Tibial nerve (tissue), 4 donors: ENCODE measurements around the gene ENPP1. TPM values are rescaled to one million over a fixed set of nuclear protein-coding genes. Genes with fewer than 3 reads are reported as not detected.
A peak's percentile ranks its signal among the peaks of the same experiment; 100 is the strongest.

Experiments
- DNase-seq, 2 donors: peaks; one replicate each; pipeline ENCODE4 v3.0.0-alpha.2; 2019; ENCODE audit warnings: low spot score in 2 of 2
- H3K27ac ChIP-seq, 4 donors: fragments of 200-600 bp; sonication (generic) in 3 of 4; one replicate each; pipeline ENCODE4 v1.5.1; 2017 to 2019; ENCODE audit warnings: mild to moderate bottlenecking in 1 of 4
- H3K27me3 ChIP-seq, 2 donors: fragments of 200-600 bp; sonication (generic) in 1 of 2; one replicate each; pipeline versions ENCODE4 v1.5.1 to v1.6.0; 2017 to 2019
- H3K36me3 ChIP-seq, 3 donors: fragments of 200-600 bp; sonication (generic); one replicate each; pipeline ENCODE4 v1.5.1; 2018 to 2019
- H3K4me1 ChIP-seq, 4 donors: fragments of 200-600 bp; sonication (generic) in 3 of 4; one replicate each; pipeline ENCODE4 v1.5.1; 2017 to 2019
- H3K4me3 ChIP-seq, 4 donors: fragments of 200-600 bp; sonication (generic) in 3 of 4; one replicate each; pipeline ENCODE4 v1.5.1; 2017 to 2019; ENCODE audit warnings: mild to moderate bottlenecking in 1 of 4, moderate library complexity in 1 of 4
- H3K9me3 ChIP-seq, 4 donors: fragments of 200-600 bp; sonication (generic) in 3 of 4; one replicate each; pipeline ENCODE4 v1.5.1; 2017 to 2019
- EP300 ChIP-seq, 2 donors: sonication (generic); formaldehyde crosslinking; IDR thresholded peaks; one replicate each; pipeline ENCODE4 v1.6.1; 2017; ENCODE audit warnings: antibody characterized with exemption in 2 of 2, mild to moderate bottlenecking in 1 of 2
- POLR2A ChIP-seq, 2 donors: fragments of 450-650 bp; IDR thresholded peaks; one replicate each; pipeline ENCODE4 v1.6.1; 2017; ENCODE audit warnings: antibody characterized with exemption in 2 of 2, mild to moderate bottlenecking in 2 of 2, moderate library complexity in 2 of 2
- WGBS, 2 donors: methylation state at CpG; one replicate each; pipeline ENCODE4 v1.1.5; 2018; 5-methylcytosine and 5-hydroxymethylcytosine counted together
- total RNA-seq, 4 donors: library from RNA; depleted of rRNA; stranded (reverse); fragments of >200 nt; gene quantifications; one replicate each; pipeline ENCODE4 v1.1.0, GENCODE V29; 2016
- TF ChIP-seq, protein P1 (sequence below), 5 experiments: fragments of 200-600 bp in 3 of 5; fragments of 450-650 bp in 2 of 5; sonication (generic) in 3 of 5; IDR thresholded peaks; one replicate each; pipeline ENCODE4 v1.5.1; 2016 to 2019; ENCODE audit warnings: antibody characterized with exemption in 5 of 5, mild to moderate bottlenecking in 3 of 5, moderate library complexity in 2 of 5

The ENPP1 gene
- total RNA-seq, 4 donors from 2014 or later, result 11.8 to 22.8 (median 18.7) TPM

DNA sequence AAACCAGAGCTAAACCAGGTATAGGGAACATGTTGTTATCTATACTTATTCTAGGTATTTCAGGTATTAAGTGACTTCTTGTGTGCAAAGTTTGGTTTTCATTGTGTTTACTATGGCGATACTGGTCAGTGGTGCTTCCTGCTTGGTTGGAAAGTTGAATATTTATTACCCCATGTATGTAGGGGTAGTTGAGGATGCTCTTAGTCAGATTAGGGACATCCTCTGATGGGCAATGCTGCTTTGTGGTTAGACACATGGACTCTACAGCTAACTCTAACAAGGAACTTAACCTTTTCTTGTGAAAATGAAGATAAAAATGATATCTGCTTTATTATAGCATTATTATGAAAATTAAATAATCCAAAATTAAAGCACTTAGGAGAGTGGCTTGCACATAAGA is 44.1 kb upstream of the ENPP1 start:
- no peak for DNase-seq
- Histone ChIP-seq H3K36me3 (no peaks in the 10 kb centered on the region), H3K9me3 (no peaks in the 10 kb centered on the region), H3K4me1 (peaks cover 0 to 43% (median 14%) of the 10 kb centered on the region in 4 donors), H3K4me3 (no peak overlapping the region), H3K27ac (peak overlapping the region in 1 of 4 donors; percentile 19), H3K27me3 (no peaks in the 10 kb centered on the region)
- TF ChIP-seq EP300 (IDR thresholded peaks at IDR 0.05), result no peak
- TF ChIP-seq POLR2A (IDR thresholded peaks at IDR 0.05), result no peak
- TF ChIP-seq, protein P1, sequence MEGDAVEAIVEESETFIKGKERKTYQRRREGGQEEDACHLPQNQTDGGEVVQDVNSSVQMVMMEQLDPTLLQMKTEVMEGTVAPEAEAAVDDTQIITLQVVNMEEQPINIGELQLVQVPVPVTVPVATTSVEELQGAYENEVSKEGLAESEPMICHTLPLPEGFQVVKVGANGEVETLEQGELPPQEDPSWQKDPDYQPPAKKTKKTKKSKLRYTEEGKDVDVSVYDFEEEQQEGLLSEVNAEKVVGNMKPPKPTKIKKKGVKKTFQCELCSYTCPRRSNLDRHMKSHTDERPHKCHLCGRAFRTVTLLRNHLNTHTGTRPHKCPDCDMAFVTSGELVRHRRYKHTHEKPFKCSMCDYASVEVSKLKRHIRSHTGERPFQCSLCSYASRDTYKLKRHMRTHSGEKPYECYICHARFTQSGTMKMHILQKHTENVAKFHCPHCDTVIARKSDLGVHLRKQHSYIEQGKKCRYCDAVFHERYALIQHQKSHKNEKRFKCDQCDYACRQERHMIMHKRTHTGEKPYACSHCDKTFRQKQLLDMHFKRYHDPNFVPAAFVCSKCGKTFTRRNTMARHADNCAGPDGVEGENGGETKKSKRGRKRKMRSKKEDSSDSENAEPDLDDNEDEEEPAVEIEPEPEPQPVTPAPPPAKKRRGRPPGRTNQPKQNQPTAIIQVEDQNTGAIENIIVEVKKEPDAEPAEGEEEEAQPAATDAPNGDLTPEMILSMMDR (IDR thresholded peaks at IDR 0.05), result no peak
- WGBS, 2 donors, result 36 to 91% methylated on average over 1 of the region's 1 CpG

DNA sequence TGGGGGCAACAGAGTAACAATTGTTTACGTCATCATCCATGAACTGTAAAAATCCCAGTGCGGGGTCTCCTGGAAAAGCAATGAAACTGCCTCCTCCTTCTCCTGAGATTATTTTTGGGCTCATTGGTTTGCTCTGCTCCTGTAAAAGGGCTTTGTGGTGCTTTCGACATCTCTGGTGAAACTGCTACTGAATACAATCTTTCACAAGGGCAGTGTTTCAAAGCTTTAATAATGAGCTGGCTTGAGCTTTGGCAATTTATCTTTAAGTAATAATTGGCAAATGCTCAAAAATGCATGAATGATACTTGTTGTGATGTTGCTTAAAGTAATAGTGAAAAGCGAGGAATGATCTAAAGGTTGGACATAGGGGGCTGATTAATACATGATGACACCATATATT is 43.5 kb upstream of the ENPP1 start:
- DNase-seq, result no peak
- no peaks in the 10 kb centered on the region for H3K9me3 ChIP-seq
- H3K27ac ChIP-seq, result peak overlapping the region in 1 of 4 donors; percentile 19
- WGBS, 2 donors, result 42 to 51% methylated on average over 4 of the region's 4 CpGs
- no peaks in the 10 kb centered on the region for H3K36me3 ChIP-seq
- TF ChIP-seq POLR2A (IDR thresholded peaks at IDR 0.05) (no peak), EP300 (IDR thresholded peaks at IDR 0.05) (no peak)
- TF ChIP-seq, protein P1 (IDR thresholded peaks at IDR 0.05), result no peak
- peaks cover 0 to 43% (median 14%) of the 10 kb centered on the region in 4 donors for H3K4me1 ChIP-seq
- no peak overlapping the region for H3K4me3 ChIP-seq
- no peaks in the 10 kb centered on the region for H3K27me3 ChIP-seq

DNA sequence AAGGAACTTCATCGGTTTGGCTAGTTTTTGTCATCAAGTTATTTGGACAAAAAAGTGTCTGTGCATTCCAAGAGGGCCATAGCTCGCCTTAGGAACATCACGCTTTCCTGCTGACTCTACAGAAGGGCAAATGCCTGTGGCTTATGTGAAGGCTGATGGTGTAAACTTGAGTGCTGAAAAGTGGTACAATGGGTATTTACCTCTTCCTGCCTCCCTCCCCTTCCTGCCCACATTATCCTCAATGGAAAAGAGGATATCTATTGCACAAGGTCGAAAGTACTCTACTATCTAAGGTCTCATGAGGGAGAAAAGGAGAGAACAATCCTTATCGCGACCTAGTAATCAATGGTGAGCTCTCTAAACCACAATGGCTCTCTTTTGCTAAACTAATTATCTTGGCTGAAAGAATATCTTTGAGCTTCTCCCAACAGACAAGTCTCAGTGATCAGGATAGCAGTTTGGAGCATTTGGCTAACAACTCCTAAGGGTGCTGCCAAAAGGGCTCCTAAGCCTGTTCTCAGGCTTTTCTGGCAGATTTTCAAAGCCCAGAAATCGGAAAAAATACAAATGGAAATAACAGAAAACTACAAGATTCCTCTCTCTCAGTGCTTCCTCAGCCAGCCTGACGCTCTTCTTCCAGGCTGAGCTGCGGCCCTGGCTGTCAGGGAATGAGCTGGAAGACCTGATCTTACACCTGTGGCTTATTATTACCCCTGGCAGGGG is 42.6 kb upstream of the ENPP1 start:
- peaks cover 0 to 38% (median 8%) of the 10 kb centered on the region in 4 donors for H3K4me1 ChIP-seq
- no peaks in the 10 kb centered on the region for H3K27me3 ChIP-seq
- 41 to 47% methylated on average over 9 of the region's 9 CpGs for WGBS, 2 donors
- no peaks in the 10 kb centered on the region for H3K9me3 ChIP-seq
- H3K27ac ChIP-seq, result peak overlapping the region; percentile 15 to 82 (median 39)
- no peak for DNase-seq
- peak in 1 of 2 donors; percentile 27 for TF ChIP-seq EP300 (IDR thresholded peaks at IDR 0.05)
- TF ChIP-seq, protein P1 (IDR thresholded peaks at IDR 0.05), result no peak
- no peak overlapping the region for H3K4me3 ChIP-seq
- H3K36me3 ChIP-seq, result no peaks in the 10 kb centered on the region

DNA sequence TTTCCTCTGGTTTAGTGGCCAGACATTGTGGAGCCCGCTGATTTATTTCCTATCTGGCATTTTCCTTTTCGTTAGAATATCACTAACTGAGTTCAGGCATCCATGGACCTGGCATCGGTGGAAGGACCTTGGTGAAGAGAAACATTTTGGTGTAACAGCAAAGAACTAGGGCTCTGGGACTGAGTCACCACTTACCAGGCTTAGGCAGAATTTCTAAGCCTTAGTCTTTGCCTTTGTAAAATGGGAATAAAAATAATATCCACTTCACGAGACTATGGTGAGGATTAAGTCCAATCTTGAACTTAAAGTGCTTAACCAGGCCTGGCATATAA is 42.0 kb upstream of the ENPP1 start:
- H3K27ac ChIP-seq, result peak overlapping the region; percentile 15 to 82 (median 39)
- H3K27me3 ChIP-seq, result no peaks in the 10 kb centered on the region
- H3K4me3 ChIP-seq, result no peak overlapping the region
- 74 to 76% methylated on average over 4 of the region's 4 CpGs for WGBS, 2 donors
- H3K36me3 ChIP-seq, result no peaks in the 10 kb centered on the region
- peaks cover 0 to 38% (median 7%) of the 10 kb centered on the region in 4 donors for H3K4me1 ChIP-seq
- H3K9me3 ChIP-seq, result no peaks in the 10 kb centered on the region
- DNase-seq, result no peak
- TF ChIP-seq POLR2A (IDR thresholded peaks at IDR 0.05), result no peak
- no peak for TF ChIP-seq EP300 (IDR thresholded peaks at IDR 0.05)
- TF ChIP-seq, protein P1 (IDR thresholded peaks at IDR 0.05), result no peak

DNA sequence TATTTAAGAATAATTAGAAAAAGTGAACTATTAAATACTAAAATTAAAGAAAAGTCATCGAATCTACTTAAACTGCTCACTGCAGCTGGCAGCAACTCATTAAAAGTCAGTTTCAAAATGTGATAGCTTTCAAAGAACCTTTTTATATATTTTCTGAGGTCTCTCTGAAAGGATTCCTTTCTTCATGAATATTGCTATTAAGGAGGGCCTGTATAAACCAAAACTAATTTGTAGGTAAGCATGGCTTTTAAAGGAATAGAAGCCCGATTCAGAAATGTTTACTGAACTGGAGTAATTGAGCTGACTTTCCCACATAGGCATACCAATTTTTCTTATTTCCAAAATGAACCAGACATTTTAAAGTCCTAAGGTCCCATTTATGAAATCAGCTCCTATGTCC is 41.2 kb upstream of the ENPP1 start:
- Histone ChIP-seq H3K4me3 (no peak overlapping the region), H3K27me3 (no peaks in the 10 kb centered on the region), H3K27ac (peak overlapping the region in 1 of 4 donors; percentile 82), H3K36me3 (no peaks in the 10 kb centered on the region), H3K4me1 (peaks cover 0 to 39% (median 7%) of the 10 kb centered on the region in 4 donors), H3K9me3 (no peaks in the 10 kb centered on the region)
- WGBS, 2 donors, result 56 to 62% methylated on average over 2 of the region's 2 CpGs
- TF ChIP-seq, protein P1 (IDR thresholded peaks at IDR 0.05), result no peak
- no peak for TF ChIP-seq EP300 (IDR thresholded peaks at IDR 0.05)
- no peak for TF ChIP-seq POLR2A (IDR thresholded peaks at IDR 0.05)
- DNase-seq, result no peak
